Neural progenitor cell (in vitro differentiated cells): ENCODE data around the gene DOK3.

Source experiments
- CTCF ChIP-seq: fragments of 200-600 bp; sonication (generic); IDR thresholded peaks from 2 replicates; pipeline ENCODE4 v1.5.1; 2017; ENCODE audit warnings: antibody characterized with exemption, mild to moderate bottlenecking
- EZH2phosphoT487 ChIP-seq: fragments of 200-600 bp; sonication (generic); IDR thresholded peaks from 2 replicates; pipeline ENCODE4 v1.6.1; 2017; ENCODE audit warnings: antibody characterized with exemption

- TF ChIP-seq CTCF (peak; percentile 40), EZH2phosphoT487 (no peak)
These were observed 13.4 kb downstream of the DOK3 start for GRCh38 chr5:177496070-177496726.
